ENCODE measurements around the gene TMSB4X.
"Not testable (repeated sequence)": the region's sequence is repeated elsewhere in the genome, so short reads cannot be mapped to it uniquely, and the experiment has no call there.

DNA sequence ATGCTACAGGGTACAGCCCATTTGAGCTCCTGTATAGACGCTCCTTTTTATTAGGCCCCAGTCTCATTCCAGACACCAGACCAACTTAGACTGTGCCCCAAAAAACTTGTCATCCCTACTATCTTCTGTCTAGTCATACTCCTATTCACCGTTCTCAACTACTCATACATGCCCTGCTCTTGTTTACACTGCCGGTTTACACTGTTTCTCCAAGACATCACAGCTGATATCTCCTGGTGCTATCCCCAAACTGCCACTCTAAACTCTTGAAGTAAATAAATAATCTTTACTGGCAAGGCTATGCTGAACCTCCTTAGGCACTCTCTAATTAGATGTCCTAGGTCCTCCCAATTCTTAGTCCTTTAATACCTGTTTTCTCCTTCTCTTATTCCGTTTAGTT lies 30.5 kb upstream of the TMSB4X start:
- TF ChIP-seq, protein P1, sequence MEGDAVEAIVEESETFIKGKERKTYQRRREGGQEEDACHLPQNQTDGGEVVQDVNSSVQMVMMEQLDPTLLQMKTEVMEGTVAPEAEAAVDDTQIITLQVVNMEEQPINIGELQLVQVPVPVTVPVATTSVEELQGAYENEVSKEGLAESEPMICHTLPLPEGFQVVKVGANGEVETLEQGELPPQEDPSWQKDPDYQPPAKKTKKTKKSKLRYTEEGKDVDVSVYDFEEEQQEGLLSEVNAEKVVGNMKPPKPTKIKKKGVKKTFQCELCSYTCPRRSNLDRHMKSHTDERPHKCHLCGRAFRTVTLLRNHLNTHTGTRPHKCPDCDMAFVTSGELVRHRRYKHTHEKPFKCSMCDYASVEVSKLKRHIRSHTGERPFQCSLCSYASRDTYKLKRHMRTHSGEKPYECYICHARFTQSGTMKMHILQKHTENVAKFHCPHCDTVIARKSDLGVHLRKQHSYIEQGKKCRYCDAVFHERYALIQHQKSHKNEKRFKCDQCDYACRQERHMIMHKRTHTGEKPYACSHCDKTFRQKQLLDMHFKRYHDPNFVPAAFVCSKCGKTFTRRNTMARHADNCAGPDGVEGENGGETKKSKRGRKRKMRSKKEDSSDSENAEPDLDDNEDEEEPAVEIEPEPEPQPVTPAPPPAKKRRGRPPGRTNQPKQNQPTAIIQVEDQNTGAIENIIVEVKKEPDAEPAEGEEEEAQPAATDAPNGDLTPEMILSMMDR (conservative IDR thresholded peaks at IDR 0.05; ENCODE audit: low read length), result not testable (repeated sequence)
- not testable (repeated sequence) for TF ChIP-seq EZH2phosphoT487 (IDR thresholded peaks at IDR 0.05; ENCODE audit: borderline replicate concordance, low read depth, low read length)

Measured in OCI-LY7 (cell line).